Tibial artery (tissue), 4 donors: ENCODE data around the gene LMF1.

Experiments used
- DNase-seq, 2 donors: peaks; one replicate each; pipeline ENCODE4 v3.0.0-alpha.2; 2019
- H3K27ac ChIP-seq, 2 donors: fragments of 200-600 bp; sonication (generic) in 1 of 2; 1 replicate in 1 of 2; 2 replicates in 1 of 2; pipeline ENCODE4 v1.5.1; 2018 to 2019; ENCODE audit warnings: mild to moderate bottlenecking in 1 of 2
- H3K27me3 ChIP-seq, 2 donors: fragments of 200-600 bp; sonication (generic) in 1 of 2; one replicate each; pipeline versions ENCODE4 v1.5.1 to v1.6.0; 2016 to 2019
- H3K36me3 ChIP-seq, 3 donors: fragments of 200-600 bp; sonication (generic) in 2 of 3; one replicate each; pipeline ENCODE4 v1.5.1; 2016 to 2019; ENCODE audit warnings: mild to moderate bottlenecking in 2 of 3
- H3K4me1 ChIP-seq, 4 donors: fragments of 200-600 bp; sonication (generic) in 2 of 4; 1 replicate in 3 of 4; 2 replicates in 1 of 4; pipeline ENCODE4 v1.5.1; 2016 to 2019
- H3K4me3 ChIP-seq, 2 donors: fragments of 200-600 bp; sonication (generic) in 1 of 2; 1 replicate in 1 of 2; 2 replicates in 1 of 2; pipeline ENCODE4 v1.5.1; 2018 to 2019; ENCODE audit warnings: mild to moderate bottlenecking in 2 of 2
- H3K9me3 ChIP-seq, 3 donors: fragments of 200-600 bp; sonication (generic) in 1 of 3; one replicate each; pipeline ENCODE4 v1.5.1; 2016 to 2019
- CTCF ChIP-seq, 2 experiments: fragments of 200-600 bp in 1 of 2; fragments of 450-650 bp in 1 of 2; IDR thresholded peaks; one replicate each; pipeline ENCODE4 v1.5.1; 2017 to 2019; ENCODE audit warnings: antibody characterized with exemption in 2 of 2, mild to moderate bottlenecking in 1 of 2, moderate library complexity in 1 of 2
- intact Hi-C: fragments of 100-400 bp; cut with DNase I; formaldehyde crosslinking; loops from one replicate; pipeline ENCODE4 v1.15.0; 2023; ENCODE audit warnings: low total_unique reads

The LMF1 gene

GRCh38 chr16:818132-818531 is 152.7 kb downstream of the LMF1 start:
- H3K27me3 ChIP-seq, result peaks cover 0 to 89% of the 10 kb centered on the region in 2 donors
- peaks cover 0 to 16% (median 0%) of the 10 kb centered on the region in 4 donors for H3K4me1 ChIP-seq
- TF ChIP-seq CTCF (IDR thresholded peaks at IDR 0.05), result no peak
- H3K4me3 ChIP-seq, result no peak overlapping the region
- no peaks in the 10 kb centered on the region for H3K9me3 ChIP-seq
- no peaks in the 10 kb centered on the region for H3K36me3 ChIP-seq
- DNase-seq, result no peak
- H3K27ac ChIP-seq, result no peak overlapping the region
- intact Hi-C loops, result loop anchor here (10.0 kb wide), 1 partner anchor 237 kb away; no protein-coding TSS in a partner anchor

- Histone ChIP-seq H3K4me1 (peaks cover 0 to 16% (median 0%) of the 10 kb centered on the region in 4 donors), H3K27me3 (peaks cover 0 to 88% of the 10 kb centered on the region in 2 donors), H3K9me3 (peaks cover 0 to 3% (median 0%) of the 10 kb centered on the region in 3 donors), H3K27ac (no peak overlapping the region), H3K36me3 (no peaks in the 10 kb centered on the region), H3K4me3 (no peak overlapping the region)
- intact Hi-C loops, result loop anchor here (10.0 kb wide), 1 partner anchor 238 kb away; no protein-coding TSS in a partner anchor
- no peak for TF ChIP-seq CTCF (IDR thresholded peaks at IDR 0.05)
- DNase-seq, result no peak
Observed at GRCh38 chr16:817001-817906, 153.5 kb downstream of the LMF1 start.

GRCh38 chr16:815861-816260 is 154.9 kb downstream of the LMF1 start:
- Histone ChIP-seq H3K4me1 (peaks cover 0 to 16% (median 0%) of the 10 kb centered on the region in 4 donors), H3K9me3 (peaks cover 0 to 8% (median 0%) of the 10 kb centered on the region in 3 donors), H3K36me3 (no peaks in the 10 kb centered on the region), H3K27ac (no peak overlapping the region), H3K27me3 (peaks cover 0 to 86% of the 10 kb centered on the region in 2 donors), H3K4me3 (no peak overlapping the region)
- no peak for TF ChIP-seq CTCF (IDR thresholded peaks at IDR 0.05)
- intact Hi-C loops, result loop anchor here (10.0 kb wide), 1 partner anchor 239 kb away; no protein-coding TSS in a partner anchor
- no peak for DNase-seq

- Histone ChIP-seq H3K4me3 (no peak overlapping the region), H3K27me3 (peaks cover 0 to 87% of the 10 kb centered on the region in 2 donors), H3K4me1 (peaks cover 0 to 16% (median 0%) of the 10 kb centered on the region in 4 donors), H3K9me3 (peaks cover 0 to 8% (median 0%) of the 10 kb centered on the region in 3 donors), H3K36me3 (no peaks in the 10 kb centered on the region), H3K27ac (no peak overlapping the region)
- intact Hi-C loops, result loop anchor here (10.0 kb wide), 1 partner anchor 240 kb away; no protein-coding TSS in a partner anchor
- DNase-seq, result no peak
- TF ChIP-seq CTCF (IDR thresholded peaks at IDR 0.05), result no peak
Observed at GRCh38 chr16:814974-815373, 155.8 kb downstream of the LMF1 start.

GRCh38 chr16:813916-814412 is 156.8 kb downstream of the LMF1 start:
- Histone ChIP-seq H3K27me3 (peaks cover 0 to 80% of the 10 kb centered on the region in 2 donors), H3K36me3 (no peaks in the 10 kb centered on the region), H3K27ac (no peak overlapping the region), H3K4me1 (peaks cover 0 to 16% (median 0%) of the 10 kb centered on the region in 4 donors), H3K4me3 (no peak overlapping the region), H3K9me3 (peaks cover 0 to 8% (median 0%) of the 10 kb centered on the region in 3 donors)
- intact Hi-C loops, result loop anchor here (10.0 kb wide), 1 partner anchor 241 kb away; no protein-coding TSS in a partner anchor
- no peak for DNase-seq
- no peak for TF ChIP-seq CTCF (IDR thresholded peaks at IDR 0.05)
